ENCODE data around the gene PDE2A. TPM values are rescaled to one million over a fixed set of nuclear protein-coding genes. Genes with fewer than 3 reads are reported as not detected.

Gene PDE2A
- total RNA-seq, 4 donors from 2014 or later: 13.8 to 185 (median 94.2) TPM

GRCh38 chr11:72688486-72688885 lies 14.3 kb upstream of the PDE2A start:
- H3K27ac ChIP-seq: no peak overlapping the region
- no peak for DNase-seq
- H3K4me3 ChIP-seq: no peak overlapping the region
- no peaks in the 10 kb centered on the region for H3K36me3 ChIP-seq
- no peaks in the 10 kb centered on the region for H3K27me3 ChIP-seq
- H3K9me3 ChIP-seq: no peaks in the 10 kb centered on the region
- intact Hi-C loops (cut with DNase I; ENCODE audit: low total_unique reads): no loop called here
- no peaks in the 10 kb centered on the region for H3K4me1 ChIP-seq
- TF ChIP-seq CTCF (IDR thresholded peaks at IDR 0.05): no peak
- no peak for TF ChIP-seq POLR2A (IDR thresholded peaks at IDR 0.05)

GRCh38 chr11:72687326-72687725 lies 13.1 kb upstream of the PDE2A start:
- peak overlapping the region; percentile 61 to 75 for H3K27ac ChIP-seq
- intact Hi-C loops (cut with DNase I; ENCODE audit: low total_unique reads): no loop called here
- H3K4me3 ChIP-seq: no peak overlapping the region
- H3K36me3 ChIP-seq: no peaks in the 10 kb centered on the region
- no peaks in the 10 kb centered on the region for H3K4me1 ChIP-seq
- no peaks in the 10 kb centered on the region for H3K9me3 ChIP-seq
- DNase-seq: no peak
- no peaks in the 10 kb centered on the region for H3K27me3 ChIP-seq
- TF ChIP-seq POLR2A (IDR thresholded peaks at IDR 0.05) (no peak), CTCF (IDR thresholded peaks at IDR 0.05) (no peak)

- Histone ChIP-seq H3K36me3 (no peaks in the 10 kb centered on the region), H3K4me3 (no peak overlapping the region), H3K27me3 (no peaks in the 10 kb centered on the region), H3K9me3 (no peaks in the 10 kb centered on the region), H3K4me1 (no peaks in the 10 kb centered on the region), H3K27ac (peak overlapping the region; percentile 61 to 75)
- TF ChIP-seq CTCF (IDR thresholded peaks at IDR 0.05) (no peak), POLR2A (IDR thresholded peaks at IDR 0.05) (no peak)
- peak; percentile 42 to 43 for DNase-seq
- intact Hi-C loops (cut with DNase I; ENCODE audit: low total_unique reads): no loop called here
These were observed 12.5 kb upstream of the PDE2A start for GRCh38 chr11:72686639-72687220.

GRCh38 chr11:72685560-72686480 lies 11.6 kb upstream of the PDE2A start:
- Histone ChIP-seq H3K4me3 (no peak overlapping the region), H3K36me3 (no peaks in the 10 kb centered on the region), H3K27ac (peak overlapping the region; percentile 61 to 75), H3K27me3 (no peaks in the 10 kb centered on the region), H3K4me1 (no peaks in the 10 kb centered on the region), H3K9me3 (no peaks in the 10 kb centered on the region)
- DNase-seq: peak; percentile 69 to 75
- no peak for TF ChIP-seq CTCF (IDR thresholded peaks at IDR 0.05)
- no peak for TF ChIP-seq POLR2A (IDR thresholded peaks at IDR 0.05)
- intact Hi-C loops (cut with DNase I; ENCODE audit: low total_unique reads): no loop called here

Measured in uterus (tissue), 4 donors.